Kidney capillary endothelial cell (primary cell): ENCODE measurements around the gene RBM33.

Source experiments
- DNase-seq: peaks from one replicate; pipeline ENCODE4 v3.0.0-alpha.2; 2018; ENCODE audit warnings: low spot score

Gene RBM33

GRCh38 chr7:155829796-155830470, 185.5 kb downstream of the RBM33 start:
- DNase-seq, result no peak
